ENCODE measurements around the gene RFT1. TPM values are rescaled to one million over a fixed set of nuclear protein-coding genes. Genes with fewer than 3 reads are reported as not detected.
"Not testable (repeated sequence)": the region's sequence is repeated elsewhere in the genome, so short reads cannot be mapped to it uniquely, and the experiment has no call there.

Gene RFT1
- total RNA-seq, 5 donors from 2014 or later (not counting 1 experiment from before 2014, with no cell fraction given), result 14.4 to 27.8 (median 26.6) TPM

DNA sequence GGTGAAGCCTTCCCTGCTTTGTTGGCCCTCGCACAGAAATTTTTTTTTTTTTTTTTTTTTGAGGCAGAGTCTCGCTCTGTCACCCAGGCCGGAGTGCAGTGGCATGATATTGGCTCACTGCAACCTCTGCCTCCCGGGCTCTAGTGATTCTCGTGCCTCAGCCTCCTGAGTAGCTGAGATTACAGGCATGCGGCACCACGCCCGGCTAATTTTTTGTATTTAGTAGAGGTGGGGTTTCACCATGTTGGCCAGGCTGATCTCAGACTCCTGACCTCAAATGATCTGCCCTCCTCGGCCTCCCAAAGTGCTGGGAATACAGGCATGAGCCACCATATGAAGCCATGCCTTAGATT lies 20.8 kb upstream of the RFT1 start:
- H3K27ac ChIP-seq (ENCODE audit: low read length); H3K36me3 Mint-ChIP-seq; H3K36me3 ChIP-seq (ENCODE audit: control insufficient read depth in 2 of 2, extremely low read depth in 1 of 2, insufficient read depth in 1 of 2, low read length in 1 of 2); H3K9me3 ChIP-seq; ATAC-seq (replicated peaks in 1 of 4); H3K4me1 Mint-ChIP-seq; H3K9me3 Mint-ChIP-seq; H3K4me1 ChIP-seq (ENCODE audit: control insufficient read depth in 1 of 2, extremely low read depth in 1 of 2, insufficient read depth in 2 of 2, low read length in 2 of 2); DNase-seq; H3K4me3 ChIP-seq (ENCODE audit: control insufficient read depth in 1 of 2, extremely low read depth in 1 of 2, low read length in 1 of 2); POLR2A ChIA-PET; H3K4me3 Mint-ChIP-seq; H3K27ac Mint-ChIP-seq; CTCF ChIA-PET: not testable (repeated sequence)
- H3K27me3 Mint-ChIP-seq, result peaks cover 16 to 24% of the 10 kb centered on the region in 2 donors
- WGBS (ENCODE audit: insufficient coverage), result 86% methylated on average over 2 of the region's 9 CpGs
- H3K27me3 ChIP-seq (replicated peaks in 1 of 2; ENCODE audit: control insufficient read depth in 2 of 2, extremely low read depth in 1 of 2, insufficient read depth in 2 of 2, low read length in 1 of 2), result peaks cover 0 to 50% of the 10 kb centered on the region in 2 experiments

GRCh38 chr3:53150247-53151085 lies 20.2 kb upstream of the RFT1 start:
- Mint-ChIP-seq H3K27ac (no peak overlapping the region), H3K9me3 (no peaks in the 10 kb centered on the region), H3K4me1 (no peaks in the 10 kb centered on the region), H3K36me3 (no peaks in the 10 kb centered on the region), H3K27me3 (peaks cover 15 to 19% of the 10 kb centered on the region in 2 donors), H3K4me3 (no peak overlapping the region)
- no peak for ATAC-seq (replicated peaks in 1 of 4)
- WGBS (ENCODE audit: insufficient coverage), result 82% methylated on average over 7 of the region's 7 CpGs
- no peak overlapping the region for H3K4me3 ChIP-seq (ENCODE audit: control insufficient read depth in 1 of 2, extremely low read depth in 1 of 2, low read length in 1 of 2)
- H3K36me3 ChIP-seq (ENCODE audit: control insufficient read depth in 2 of 2, extremely low read depth in 1 of 2, insufficient read depth in 1 of 2, low read length in 1 of 2), result no peaks in the 10 kb centered on the region
- H3K27me3 ChIP-seq (replicated peaks in 1 of 2; ENCODE audit: control insufficient read depth in 2 of 2, extremely low read depth in 1 of 2, insufficient read depth in 2 of 2, low read length in 1 of 2), result peaks cover 0 to 44% of the 10 kb centered on the region in 2 experiments
- DNase-seq, result no peak
- no peaks in the 10 kb centered on the region for H3K4me1 ChIP-seq (ENCODE audit: control insufficient read depth in 1 of 2, extremely low read depth in 1 of 2, insufficient read depth in 2 of 2, low read length in 2 of 2)
- POLR2A ChIA-PET, result no interaction called here
- H3K9me3 ChIP-seq, result no peaks in the 10 kb centered on the region
- CTCF ChIA-PET, result no interaction called here
- H3K27ac ChIP-seq (ENCODE audit: low read length), result no peak overlapping the region

- no peaks in the 10 kb centered on the region for H3K4me1 Mint-ChIP-seq
- CTCF ChIA-PET, result no interaction called here
- Histone ChIP-seq H3K4me3 (ENCODE audit: control insufficient read depth in 1 of 2, extremely low read depth in 1 of 2, low read length in 1 of 2) (no peak overlapping the region), H3K9me3 (no peaks in the 10 kb centered on the region), H3K27ac (ENCODE audit: low read length) (no peak overlapping the region), H3K36me3 (ENCODE audit: control insufficient read depth in 2 of 2, extremely low read depth in 1 of 2, insufficient read depth in 1 of 2, low read length in 1 of 2) (no peaks in the 10 kb centered on the region), H3K27me3 (replicated peaks in 1 of 2; ENCODE audit: control insufficient read depth in 2 of 2, extremely low read depth in 1 of 2, insufficient read depth in 2 of 2, low read length in 1 of 2) (peaks cover 0 to 36% of the 10 kb centered on the region in 2 experiments), H3K4me1 (ENCODE audit: control insufficient read depth in 1 of 2, extremely low read depth in 1 of 2, insufficient read depth in 2 of 2, low read length in 2 of 2) (no peaks in the 10 kb centered on the region)
- no peaks in the 10 kb centered on the region for H3K9me3 Mint-ChIP-seq
- ATAC-seq (replicated peaks in 1 of 4), result no peak
- POLR2A ChIA-PET, result no interaction called here
- no peak overlapping the region for H3K27ac Mint-ChIP-seq
- whole genome bisulfite sequencing (ENCODE audit: insufficient coverage), result 90% methylated on average over 4 of the region's 4 CpGs
- H3K36me3 Mint-ChIP-seq, result no peaks in the 10 kb centered on the region
- DNase-seq, result no peak
- peaks cover 10 to 14% of the 10 kb centered on the region in 2 donors for H3K27me3 Mint-ChIP-seq
- H3K4me3 Mint-ChIP-seq, result no peak overlapping the region
Measured at GRCh38 chr3:53149699-53150098, 19.5 kb upstream of the RFT1 start.

DNA sequence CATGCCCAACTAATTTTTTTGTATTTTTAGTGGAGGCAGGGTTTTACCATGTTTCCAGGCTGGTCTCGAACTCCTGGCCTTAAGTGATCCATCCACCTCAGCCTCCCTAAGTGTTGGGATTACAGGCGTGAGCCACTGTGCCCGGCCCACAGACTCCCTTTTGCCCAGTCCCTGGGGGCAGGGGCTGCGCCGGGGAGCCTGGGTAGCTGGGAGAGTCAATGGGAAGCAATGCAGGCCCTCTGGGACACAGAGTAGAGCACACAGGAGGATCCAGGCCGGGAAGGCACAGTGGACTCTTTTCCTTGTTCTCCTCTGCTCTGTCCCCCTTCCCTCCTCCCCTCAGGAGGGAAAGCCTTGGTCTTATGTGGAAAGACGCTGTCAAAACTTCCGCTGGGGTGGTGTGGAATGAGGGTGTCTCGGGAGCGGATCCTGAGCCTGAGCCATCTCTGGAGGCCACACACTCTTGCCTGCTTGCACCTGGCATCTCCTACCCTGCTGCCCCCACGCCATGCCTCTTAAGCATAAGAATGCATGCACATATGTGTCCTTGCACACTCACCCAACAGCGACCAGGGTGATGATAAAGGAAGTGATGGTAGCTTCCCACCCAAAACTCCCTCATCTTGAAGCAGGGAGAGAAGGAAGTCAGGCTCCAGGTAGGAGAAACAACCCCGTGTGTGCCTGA lies 18.9 kb upstream of the RFT1 start:
- H3K4me1 Mint-ChIP-seq, result no peaks in the 10 kb centered on the region
- ATAC-seq (replicated peaks in 1 of 4) (no peak), DNase-seq (no peak)
- Histone ChIP-seq H3K27ac (ENCODE audit: low read length) (no peak overlapping the region), H3K4me3 (ENCODE audit: control insufficient read depth in 1 of 2, extremely low read depth in 1 of 2, low read length in 1 of 2) (no peak overlapping the region), H3K4me1 (ENCODE audit: control insufficient read depth in 1 of 2, extremely low read depth in 1 of 2, insufficient read depth in 2 of 2, low read length in 2 of 2) (no peaks in the 10 kb centered on the region), H3K27me3 (replicated peaks in 1 of 2; ENCODE audit: control insufficient read depth in 2 of 2, extremely low read depth in 1 of 2, insufficient read depth in 2 of 2, low read length in 1 of 2) (peaks cover 0 to 31% of the 10 kb centered on the region in 2 experiments), H3K36me3 (ENCODE audit: control insufficient read depth in 2 of 2, extremely low read depth in 1 of 2, insufficient read depth in 1 of 2, low read length in 1 of 2) (no peaks in the 10 kb centered on the region), H3K9me3 (no peaks in the 10 kb centered on the region)
- POLR2A ChIA-PET, result no interaction called here
- H3K4me3 Mint-ChIP-seq, result no peak overlapping the region
- H3K27ac Mint-ChIP-seq, result no peak overlapping the region
- H3K9me3 Mint-ChIP-seq, result no peaks in the 10 kb centered on the region
- peaks cover 10 to 11% of the 10 kb centered on the region in 2 donors for H3K27me3 Mint-ChIP-seq
- CTCF ChIA-PET, result no interaction called here
- H3K36me3 Mint-ChIP-seq, result no peaks in the 10 kb centered on the region
- 88% methylated on average over 3 of the region's 13 CpGs for WGBS (ENCODE audit: insufficient coverage)

- no peak for DNase-seq
- Histone ChIP-seq H3K9me3 (no peaks in the 10 kb centered on the region), H3K4me3 (ENCODE audit: control insufficient read depth in 1 of 2, extremely low read depth in 1 of 2, low read length in 1 of 2) (no peak overlapping the region), H3K27ac (ENCODE audit: low read length) (no peak overlapping the region), H3K27me3 (replicated peaks in 1 of 2; ENCODE audit: control insufficient read depth in 2 of 2, extremely low read depth in 1 of 2, insufficient read depth in 2 of 2, low read length in 1 of 2) (peaks cover 0 to 19% of the 10 kb centered on the region in 2 experiments), H3K4me1 (ENCODE audit: control insufficient read depth in 1 of 2, extremely low read depth in 1 of 2, insufficient read depth in 2 of 2, low read length in 2 of 2) (no peaks in the 10 kb centered on the region), H3K36me3 (ENCODE audit: control insufficient read depth in 2 of 2, extremely low read depth in 1 of 2, insufficient read depth in 1 of 2, low read length in 1 of 2) (no peaks in the 10 kb centered on the region)
- ChIA-PET POLR2A (no interaction called here), CTCF (no interaction called here)
- H3K4me3 Mint-ChIP-seq, result no peak overlapping the region
- WGBS (ENCODE audit: insufficient coverage), result 86% methylated on average over 2 of the region's 2 CpGs
- H3K27me3 Mint-ChIP-seq, result peaks cover under 1 to 2% of the 10 kb centered on the region in 2 donors
- no peaks in the 10 kb centered on the region for H3K36me3 Mint-ChIP-seq
- ATAC-seq (replicated peaks in 1 of 4), result no peak
- H3K9me3 Mint-ChIP-seq, result no peaks in the 10 kb centered on the region
- H3K27ac Mint-ChIP-seq, result no peak overlapping the region
- no peaks in the 10 kb centered on the region for H3K4me1 Mint-ChIP-seq
Measured at GRCh38 chr3:53147903-53148400, 17.7 kb upstream of the RFT1 start.

GRCh38 chr3:53147151-53147902 lies 17.1 kb upstream of the RFT1 start:
- no peak overlapping the region for H3K4me3 Mint-ChIP-seq
- H3K36me3 Mint-ChIP-seq, result no peaks in the 10 kb centered on the region
- Histone ChIP-seq H3K9me3 (no peaks in the 10 kb centered on the region), H3K4me3 (ENCODE audit: control insufficient read depth in 1 of 2, extremely low read depth in 1 of 2, low read length in 1 of 2) (no peak overlapping the region), H3K4me1 (ENCODE audit: control insufficient read depth in 1 of 2, extremely low read depth in 1 of 2, insufficient read depth in 2 of 2, low read length in 2 of 2) (no peaks in the 10 kb centered on the region), H3K27me3 (replicated peaks in 1 of 2; ENCODE audit: control insufficient read depth in 2 of 2, extremely low read depth in 1 of 2, insufficient read depth in 2 of 2, low read length in 1 of 2) (peaks cover 0 to 13% of the 10 kb centered on the region in 2 experiments), H3K27ac (ENCODE audit: low read length) (no peak overlapping the region), H3K36me3 (ENCODE audit: control insufficient read depth in 2 of 2, extremely low read depth in 1 of 2, insufficient read depth in 1 of 2, low read length in 1 of 2) (no peaks in the 10 kb centered on the region)
- POLR2A ChIA-PET, result no interaction called here
- H3K4me1 Mint-ChIP-seq, result no peaks in the 10 kb centered on the region
- DNase-seq, result no peak
- no peaks in the 10 kb centered on the region for H3K9me3 Mint-ChIP-seq
- no peak for ATAC-seq (replicated peaks in 1 of 4)
- CTCF ChIA-PET, result no interaction called here
- H3K27me3 Mint-ChIP-seq, result no peaks in the 10 kb centered on the region
- WGBS (ENCODE audit: insufficient coverage), result 100% methylated on average over 3 of the region's 11 CpGs
- H3K27ac Mint-ChIP-seq, result no peak overlapping the region

All from T-cell (primary cell).